Activated T-helper 17 cell treated with anti-CD3 and anti-CD28 coated beads, Interleukin-2, amount 50 U/mL, for 72 hours (primary cell): ENCODE results near the gene CCDC30. TPM values are rescaled to one million over a fixed set of nuclear protein-coding genes. Genes with fewer than 3 reads are reported as not detected.

ENCODE experiments used
- ATAC-seq: fragments of 150-1000 bp; cut with Tn5 transposase; replicated peaks from 2 replicates; pipeline ENCODE4 v1.10.0; 2021; ENCODE audit warnings: mild to moderate bottlenecking, moderate library complexity
- H3K27ac Mint-ChIP-seq: one replicate; pipeline ENCODE4 v1.8.0; 2022; ENCODE audit warnings: mixed read lengths
- H3K27me3 Mint-ChIP-seq: one replicate; pipeline ENCODE4 v1.8.0; 2022; ENCODE audit warnings: mixed read lengths
- H3K36me3 Mint-ChIP-seq: one replicate; pipeline ENCODE4 v1.8.0; 2022; ENCODE audit warnings: low read depth, mild to moderate bottlenecking, mixed read lengths
- H3K4me1 Mint-ChIP-seq: one replicate; pipeline ENCODE4 v1.8.0; 2022; ENCODE audit warnings: mixed read lengths
- H3K4me3 Mint-ChIP-seq: one replicate; pipeline ENCODE4 v1.8.0; 2022; ENCODE audit warnings: mild to moderate bottlenecking, mixed read lengths
- H3K9me3 Mint-ChIP-seq: one replicate; pipeline ENCODE4 v1.8.0; 2022; ENCODE audit warnings: mixed read lengths
- total RNA-seq, 2 donors: library from RNA; stranded (reverse); gene quantifications; one replicate each; pipeline ENCODE4 v1.2.3, GENCODE V29; 2022

CCDC30 gene
- total RNA-seq, 2 donors from 2014 or later: 2.4 to 5.2 TPM

DNA sequence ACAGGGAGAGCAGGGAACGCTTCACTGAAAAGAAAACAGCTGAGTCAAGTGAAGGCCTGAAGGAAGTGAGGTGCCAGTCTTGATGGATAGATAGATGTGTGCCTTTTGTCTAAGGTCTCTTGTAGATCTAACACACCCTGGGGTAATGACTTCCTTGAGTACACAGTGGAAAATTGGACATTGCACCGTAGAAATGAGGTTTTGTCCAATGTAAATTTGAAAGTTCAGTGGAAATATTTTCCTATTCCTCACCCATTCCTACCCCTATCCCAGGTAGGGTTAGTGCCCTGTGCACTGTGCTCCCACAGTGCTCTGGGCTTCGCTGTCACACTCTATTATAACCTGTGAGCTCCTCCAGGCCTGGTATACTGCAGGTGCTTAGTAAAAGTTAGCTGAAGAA, 31.6 kb upstream of the CCDC30 start:
- no peak overlapping the region for H3K4me3 Mint-ChIP-seq
- no peak for ATAC-seq
- H3K36me3 Mint-ChIP-seq: no peaks in the 10 kb centered on the region
- H3K27me3 Mint-ChIP-seq: no peaks in the 10 kb centered on the region
- no peaks in the 10 kb centered on the region for H3K9me3 Mint-ChIP-seq
- no peak overlapping the region for H3K27ac Mint-ChIP-seq
- H3K4me1 Mint-ChIP-seq: no peaks in the 10 kb centered on the region

GRCh38 chr1:42432714-42433113, 30.4 kb upstream of the CCDC30 start:
- Mint-ChIP-seq H3K27me3 (peaks cover 4% of the 10 kb centered on the region), H3K27ac (no peak overlapping the region), H3K4me1 (no peaks in the 10 kb centered on the region), H3K36me3 (no peaks in the 10 kb centered on the region), H3K9me3 (no peaks in the 10 kb centered on the region), H3K4me3 (no peak overlapping the region)
- no peak for ATAC-seq

DNA sequence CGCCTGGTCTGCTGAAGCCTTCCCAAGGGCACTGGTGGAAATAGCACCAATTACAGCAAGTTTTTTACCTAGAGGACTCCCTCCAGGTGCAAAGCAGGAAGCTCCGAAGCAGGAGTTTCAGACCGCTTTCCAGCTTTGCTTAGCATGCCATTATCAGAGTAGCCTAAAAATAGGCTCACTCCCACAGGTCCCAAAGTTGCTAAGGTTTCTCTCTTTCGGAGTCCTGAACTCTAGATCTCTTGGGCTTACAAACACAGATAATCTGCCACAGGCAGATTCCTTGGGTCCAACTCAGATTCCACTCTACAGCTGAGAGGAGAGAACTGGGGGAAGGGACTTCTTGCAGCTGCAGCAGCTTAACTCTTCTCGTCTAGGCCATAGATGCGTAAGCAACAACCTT, 29.7 kb upstream of the CCDC30 start:
- Mint-ChIP-seq H3K27ac (no peak overlapping the region), H3K4me3 (no peak overlapping the region), H3K36me3 (no peaks in the 10 kb centered on the region), H3K4me1 (no peaks in the 10 kb centered on the region), H3K9me3 (no peaks in the 10 kb centered on the region), H3K27me3 (peaks cover 5% of the 10 kb centered on the region)
- ATAC-seq: no peak

- Mint-ChIP-seq H3K27me3 (peaks cover 7% of the 10 kb centered on the region), H3K9me3 (no peaks in the 10 kb centered on the region), H3K36me3 (no peaks in the 10 kb centered on the region), H3K4me1 (no peaks in the 10 kb centered on the region), H3K27ac (no peak overlapping the region), H3K4me3 (no peak overlapping the region)
- ATAC-seq: no peak
Observed at GRCh38 chr1:42434340-42434739, 28.7 kb upstream of the CCDC30 start.

DNA sequence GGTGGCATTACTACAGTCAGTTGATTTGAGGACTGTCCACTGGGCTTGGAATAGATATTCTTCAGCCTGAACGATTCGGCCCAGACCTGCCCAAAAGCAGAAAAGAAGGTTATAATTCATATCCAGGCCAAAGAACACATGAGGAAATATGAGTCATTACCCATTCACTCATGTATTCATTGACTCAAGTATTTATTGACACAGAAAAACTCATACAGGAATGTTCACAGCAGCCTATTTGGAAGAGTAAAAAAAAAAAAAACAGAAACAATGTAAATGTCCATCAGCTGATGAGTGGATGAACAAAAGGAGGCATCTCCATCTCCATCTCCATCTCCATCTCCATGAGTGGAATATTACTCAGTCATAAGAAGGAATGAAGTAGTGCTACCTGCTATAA, 23.1 kb upstream of the CCDC30 start:
- no peak overlapping the region for H3K4me3 Mint-ChIP-seq
- H3K27ac Mint-ChIP-seq: no peak overlapping the region
- no peaks in the 10 kb centered on the region for H3K9me3 Mint-ChIP-seq
- ATAC-seq: no peak
- no peaks in the 10 kb centered on the region for H3K36me3 Mint-ChIP-seq
- H3K4me1 Mint-ChIP-seq: no peaks in the 10 kb centered on the region
- peaks cover 7% of the 10 kb centered on the region for H3K27me3 Mint-ChIP-seq

GRCh38 chr1:42442662-42443061, 20.4 kb upstream of the CCDC30 start:
- ATAC-seq: no peak
- peaks cover 3% of the 10 kb centered on the region for H3K27me3 Mint-ChIP-seq
- no peaks in the 10 kb centered on the region for H3K4me1 Mint-ChIP-seq
- H3K9me3 Mint-ChIP-seq: no peaks in the 10 kb centered on the region
- H3K27ac Mint-ChIP-seq: no peak overlapping the region
- H3K36me3 Mint-ChIP-seq: no peaks in the 10 kb centered on the region
- no peak overlapping the region for H3K4me3 Mint-ChIP-seq

DNA sequence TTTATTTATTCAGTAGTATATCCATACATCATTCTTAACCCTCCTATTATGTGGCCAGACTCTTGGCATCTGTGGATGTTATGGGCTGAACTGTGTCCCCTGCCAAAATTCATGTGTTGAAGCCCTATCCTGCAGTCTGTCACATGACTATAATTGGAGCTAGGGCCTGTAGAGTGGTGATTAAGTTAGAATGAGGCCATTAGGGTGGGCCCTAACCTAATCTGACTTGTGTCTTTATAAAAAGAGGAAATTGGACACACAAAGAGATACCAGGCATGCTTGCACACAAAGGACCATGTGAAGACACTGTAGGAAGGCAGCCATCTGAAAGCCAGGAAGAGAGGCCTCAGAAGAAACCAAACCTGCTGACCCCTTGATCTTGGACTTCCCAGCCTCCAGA, 13.8 kb upstream of the CCDC30 start:
- no peak for ATAC-seq
- Mint-ChIP-seq H3K27ac (no peak overlapping the region), H3K36me3 (no peaks in the 10 kb centered on the region), H3K27me3 (no peaks in the 10 kb centered on the region), H3K4me3 (no peak overlapping the region), H3K4me1 (no peaks in the 10 kb centered on the region), H3K9me3 (no peaks in the 10 kb centered on the region)

- ATAC-seq: peak; percentile 82
- Mint-ChIP-seq H3K4me1 (no peaks in the 10 kb centered on the region), H3K27ac (no peak overlapping the region), H3K27me3 (no peaks in the 10 kb centered on the region), H3K4me3 (no peak overlapping the region), H3K36me3 (no peaks in the 10 kb centered on the region), H3K9me3 (no peaks in the 10 kb centered on the region)
Observed at GRCh38 chr1:42450061-42450460, 13.0 kb upstream of the CCDC30 start.

GRCh38 chr1:42453386-42453785, 9.7 kb upstream of the CCDC30 start:
- Mint-ChIP-seq H3K27ac (no peak overlapping the region), H3K4me3 (no peak overlapping the region), H3K27me3 (no peaks in the 10 kb centered on the region), H3K9me3 (no peaks in the 10 kb centered on the region), H3K36me3 (peaks cover 26% of the 10 kb centered on the region), H3K4me1 (peaks cover 14% of the 10 kb centered on the region)
- ATAC-seq: no peak

DNA sequence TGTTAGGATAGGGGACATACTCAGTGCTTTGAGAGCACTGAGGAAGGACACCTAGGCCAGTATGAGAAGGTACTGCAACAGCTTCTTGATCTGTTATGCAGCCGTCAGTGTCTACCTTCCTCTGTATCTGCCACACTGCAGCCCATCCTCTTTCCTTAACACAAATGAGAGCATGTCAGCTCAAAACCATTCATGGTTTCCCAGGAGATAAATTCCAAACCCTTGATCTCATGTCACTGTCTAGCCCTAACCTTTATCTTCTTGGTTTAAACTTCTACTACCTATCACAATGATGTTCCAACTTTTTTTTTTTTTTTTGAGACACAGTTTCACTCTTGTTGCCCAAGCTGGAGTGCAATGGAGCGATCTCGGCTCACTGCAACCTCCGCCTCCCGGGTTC, 8.7 kb upstream of the CCDC30 start:
- Mint-ChIP-seq H3K4me1 (peaks cover 14% of the 10 kb centered on the region), H3K36me3 (peaks cover 36% of the 10 kb centered on the region)
- ATAC-seq: no peak

DNA sequence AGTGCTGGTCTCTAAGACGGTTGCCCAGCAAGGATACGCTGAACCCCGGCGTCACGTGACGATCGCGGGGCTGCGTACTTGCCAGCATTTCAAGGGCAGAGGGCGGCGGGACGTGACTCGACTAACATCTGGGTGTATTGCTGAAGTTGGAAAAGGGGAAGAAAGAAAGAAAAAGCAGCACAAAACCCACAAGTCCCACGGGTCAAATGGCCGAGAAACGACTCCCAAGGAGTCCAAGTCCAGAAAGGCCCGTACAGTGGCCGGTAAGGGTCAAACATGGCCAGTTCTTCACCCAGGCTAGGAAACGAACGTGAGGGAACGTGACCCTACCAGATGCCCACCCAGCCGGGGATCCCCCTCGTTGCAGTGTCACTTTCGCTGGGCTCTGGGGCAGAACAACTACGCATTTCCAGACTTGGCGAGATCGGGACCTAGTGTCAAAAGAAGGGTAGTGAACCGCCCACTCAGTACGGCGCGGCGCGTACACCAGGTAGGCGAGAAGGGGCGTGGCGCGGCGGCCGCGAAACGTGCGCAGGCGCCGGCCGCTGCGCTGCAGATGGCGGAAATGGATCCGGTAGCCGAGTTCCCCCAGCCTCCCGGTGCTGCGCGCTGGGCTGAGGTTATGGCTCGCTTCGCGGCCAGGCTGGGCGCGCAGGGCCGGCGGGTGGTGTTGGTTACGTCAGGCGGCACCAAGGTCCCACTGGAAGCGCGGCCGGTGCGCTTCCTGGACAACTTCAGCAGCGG, 6.9 kb upstream of the CCDC30 start, which contains the start of the genes PPCS and ZMYND12:
TSS of gene PPCS (plus strand) at position 534 of the 744 bp plus-strand sequence. CDS start at position 557, 23 bp downstream.
TSS of gene ZMYND12 (minus strand) at position 13 of the 744 bp plus-strand sequence. CDS start 25 bp downstream, outside the sequence.
- H3K27ac Mint-ChIP-seq: peak within 1 kb of the TSS; percentile 95

More for the DNA sequence above, 8.7 kb upstream of the CCDC30 start:
- no peaks in the 10 kb centered on the region for H3K9me3 Mint-ChIP-seq
- no peak overlapping the region for H3K4me3 Mint-ChIP-seq
- H3K27ac Mint-ChIP-seq: no peak overlapping the region
- H3K27me3 Mint-ChIP-seq: no peaks in the 10 kb centered on the region

DNA sequence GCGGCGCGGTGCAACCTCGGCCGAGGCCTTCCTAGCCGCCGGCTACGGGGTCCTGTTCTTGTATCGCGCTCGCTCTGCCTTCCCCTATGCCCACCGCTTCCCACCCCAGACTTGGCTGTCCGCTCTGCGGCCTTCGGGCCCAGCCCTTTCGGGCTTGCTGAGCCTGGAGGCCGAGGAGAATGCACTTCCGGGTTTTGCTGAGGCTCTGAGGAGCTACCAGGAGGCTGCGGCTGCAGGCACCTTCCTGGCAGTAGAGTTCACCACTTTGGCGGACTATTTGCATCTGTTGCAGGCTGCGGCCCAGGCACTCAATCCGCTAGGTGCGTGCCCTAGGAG, 6.4 kb upstream of the CCDC30 start:
- Mint-ChIP-seq H3K4me3 (peak overlapping the region; percentile 88), H3K36me3 (peaks cover 57% of the 10 kb centered on the region), H3K27ac (peak overlapping the region; percentile 95), H3K27me3 (no peaks in the 10 kb centered on the region), H3K4me1 (peaks cover 14% of the 10 kb centered on the region), H3K9me3 (no peaks in the 10 kb centered on the region)
- peak; percentile 71 for ATAC-seq

More for the DNA sequence above, 6.9 kb upstream of the CCDC30 start, which contains the start of the genes PPCS and ZMYND12:
- Mint-ChIP-seq H3K9me3 (no peaks in the 10 kb centered on the region), H3K36me3 (peaks cover 54% of the 10 kb centered on the region), H3K27me3 (no peaks in the 10 kb centered on the region), H3K4me1 (peaks cover 14% of the 10 kb centered on the region), H3K4me3 (peak within 1 kb of the TSS; percentile 88)
- ATAC-seq: peak; percentile 91

GRCh38 chr1:42461196-42461595, 1.9 kb upstream of the CCDC30 start:
- Mint-ChIP-seq H3K9me3 (no peaks in the 10 kb centered on the region), H3K27ac (no peak overlapping the region), H3K4me1 (peaks cover 20% of the 10 kb centered on the region), H3K27me3 (no peaks in the 10 kb centered on the region), H3K4me3 (no peak overlapping the region), H3K36me3 (peaks cover 56% of the 10 kb centered on the region)
- no peak for ATAC-seq

- H3K36me3 Mint-ChIP-seq: peaks cover 30% of the 10 kb centered on the region
- no peaks in the 10 kb centered on the region for H3K27me3 Mint-ChIP-seq
- H3K9me3 Mint-ChIP-seq: no peaks in the 10 kb centered on the region
- peak overlapping the region; percentile 90 for H3K27ac Mint-ChIP-seq
- peaks cover 6% of the 10 kb centered on the region for H3K4me1 Mint-ChIP-seq
- peak overlapping the region; percentile 82 for H3K4me3 Mint-ChIP-seq
- no peak for ATAC-seq
Observed at GRCh38 chr1:42463921-42464320, 835 bp downstream of the CCDC30 start.

DNA sequence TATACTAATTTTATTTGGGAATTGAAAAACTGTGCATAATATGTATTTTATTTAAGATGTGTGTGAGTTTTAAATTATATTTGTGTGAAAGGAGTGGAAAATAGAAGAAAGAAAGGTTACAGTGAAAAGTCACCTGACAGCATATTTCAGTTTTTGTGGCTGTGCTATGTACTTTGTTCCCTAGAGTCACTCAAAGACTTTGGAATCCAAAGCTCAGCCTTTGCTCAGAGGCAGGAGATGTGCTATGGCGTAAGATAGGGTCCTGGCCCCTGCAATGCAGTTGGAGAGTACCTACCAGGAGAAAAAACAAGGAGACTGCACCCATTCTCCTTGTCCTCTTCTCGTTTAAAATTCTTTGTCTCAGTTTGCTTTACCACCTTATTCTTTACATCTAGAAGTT, 2.9 kb downstream of the CCDC30 start:
- Mint-ChIP-seq H3K27me3 (no peaks in the 10 kb centered on the region), H3K27ac (no peak overlapping the region), H3K9me3 (no peaks in the 10 kb centered on the region), H3K4me3 (no peak overlapping the region), H3K4me1 (peaks cover 6% of the 10 kb centered on the region), H3K36me3 (peaks cover 9% of the 10 kb centered on the region)
- no peak for ATAC-seq
